ENCODE measurements around the gene GALNT10.

GRCh38 chr5:154397652-154398406, 207.3 kb downstream of the GALNT10 start:
- TF ChIP-seq CTCF (IDR thresholded peaks at IDR 0.05; ENCODE audit: poor library complexity) (no peak), EZH2phosphoT487 (IDR thresholded peaks at IDR 0.05; ENCODE audit: low read depth, severe bottlenecking, unreplicated experiment) (no peak), EZH2 (IDR thresholded peaks at IDR 0.05; ENCODE audit: borderline replicate concordance) (no peak)
